GM18951 (cell line): ENCODE measurements around the gene SLC25A47.
"Not testable (repeated sequence)": the region's sequence is repeated elsewhere in the genome, so short reads cannot be mapped to it uniquely, and the experiment has no call there.

Experiments
- POLR2A ChIP-seq: IDR thresholded peaks from 4 replicates; pipeline ENCODE4 v1.6.1; 2011; ENCODE audit warnings: mild to moderate bottlenecking; ENCODE audit not compliant: insufficient read length, insufficient read depth; ENCODE audit errors: extremely low read depth
- in situ Hi-C: fragments of 300-500 bp; cut with MboI; formaldehyde crosslinking; loops from one replicate; pipeline ENCODE4 v1.12.0; 2022; ENCODE audit warnings: low sequenced_read_pairs, mixed read lengths, inconsistent platforms; ENCODE audit not compliant: unreplicated experiment

SLC25A47 gene

GRCh38 chr14:100294213-100294962 is 28.8 kb upstream of the SLC25A47 start:
- in situ Hi-C loops, result no loop called here
- TF ChIP-seq POLR2A, result no peak

- no peak for TF ChIP-seq POLR2A
- in situ Hi-C loops, result no loop called here
These were observed 28.2 kb upstream of the SLC25A47 start for GRCh38 chr14:100294963-100295330.

GRCh38 chr14:100295376-100296105 is 27.6 kb upstream of the SLC25A47 start:
- no peak for TF ChIP-seq POLR2A
- in situ Hi-C loops, result no loop called here

GRCh38 chr14:100296106-100296651 is 27.0 kb upstream of the SLC25A47 start:
- in situ Hi-C loops, result no loop called here

DNA sequence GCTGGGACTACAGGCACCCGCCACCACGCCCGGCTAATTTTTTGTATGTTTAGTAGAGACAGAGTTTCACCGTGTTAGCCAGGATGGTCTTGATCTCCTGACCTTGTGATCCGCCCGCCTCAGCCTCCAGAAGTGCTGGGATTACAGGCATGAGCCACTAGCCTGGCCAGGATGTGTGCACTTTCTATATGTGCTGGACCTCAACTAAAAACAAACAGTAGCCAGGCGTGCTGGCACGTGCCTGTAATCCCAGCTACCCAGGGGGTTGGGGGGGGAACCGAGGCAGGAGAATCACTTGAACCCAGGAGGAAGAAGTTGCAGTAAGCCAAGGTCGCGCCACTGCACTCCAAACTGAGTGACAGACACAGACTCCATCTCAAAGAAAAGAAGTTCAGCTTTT is 26.4 kb upstream of the SLC25A47 start:
- in situ Hi-C loops, result not testable (repeated sequence)

More at GRCh38 chr14:100296106-100296651, 27.0 kb upstream of the SLC25A47 start:
- TF ChIP-seq POLR2A, result no peak

DNA sequence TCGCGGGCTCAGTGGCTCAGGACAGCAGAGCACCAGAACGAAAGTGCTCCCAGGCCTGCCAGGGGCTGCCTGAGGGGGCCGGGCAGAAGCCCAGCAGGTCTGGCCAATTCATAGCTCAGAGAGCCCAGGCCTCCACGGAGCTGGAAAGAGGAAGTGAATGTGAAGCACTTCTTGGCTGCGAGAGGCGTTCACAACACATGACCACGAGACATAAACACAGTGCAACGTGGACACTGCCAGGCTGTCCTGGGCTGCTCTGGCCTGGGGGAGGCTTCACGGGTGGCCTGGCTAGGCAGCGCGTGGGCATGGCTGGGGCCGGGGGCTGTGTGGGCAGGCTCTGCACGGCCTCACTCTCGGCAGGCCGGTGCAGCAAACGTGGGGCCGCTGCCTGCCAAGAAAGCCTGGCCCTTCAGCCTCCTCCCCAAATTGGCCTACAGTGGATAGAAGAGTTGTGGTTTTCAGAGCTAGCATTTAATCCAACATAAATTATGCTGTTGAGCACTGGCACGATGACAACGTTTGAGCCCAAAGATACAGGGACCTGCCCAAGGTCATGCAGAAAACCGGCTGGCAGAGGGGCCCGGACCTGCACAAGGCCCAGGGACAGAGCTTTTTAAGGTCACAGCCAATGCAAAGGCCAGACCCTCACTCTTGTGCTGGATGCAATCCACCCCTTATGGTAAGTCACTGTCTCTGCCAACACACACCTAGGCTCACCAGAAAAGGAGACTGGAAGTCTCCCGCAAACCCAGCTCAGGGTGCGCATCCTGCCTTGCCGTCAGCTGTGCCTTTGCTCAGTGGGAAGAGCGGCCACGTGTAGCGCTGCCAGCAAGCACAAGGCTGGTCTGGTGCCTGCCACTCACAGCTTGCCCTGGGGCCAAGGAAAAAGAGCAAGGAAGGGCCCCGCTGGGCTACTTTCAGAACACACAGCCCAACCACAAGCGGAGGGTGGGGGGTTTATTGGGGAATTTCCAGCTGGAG is 25.5 kb upstream of the SLC25A47 start:
- in situ Hi-C loops, result no loop called here
- TF ChIP-seq POLR2A, result no peak

DNA sequence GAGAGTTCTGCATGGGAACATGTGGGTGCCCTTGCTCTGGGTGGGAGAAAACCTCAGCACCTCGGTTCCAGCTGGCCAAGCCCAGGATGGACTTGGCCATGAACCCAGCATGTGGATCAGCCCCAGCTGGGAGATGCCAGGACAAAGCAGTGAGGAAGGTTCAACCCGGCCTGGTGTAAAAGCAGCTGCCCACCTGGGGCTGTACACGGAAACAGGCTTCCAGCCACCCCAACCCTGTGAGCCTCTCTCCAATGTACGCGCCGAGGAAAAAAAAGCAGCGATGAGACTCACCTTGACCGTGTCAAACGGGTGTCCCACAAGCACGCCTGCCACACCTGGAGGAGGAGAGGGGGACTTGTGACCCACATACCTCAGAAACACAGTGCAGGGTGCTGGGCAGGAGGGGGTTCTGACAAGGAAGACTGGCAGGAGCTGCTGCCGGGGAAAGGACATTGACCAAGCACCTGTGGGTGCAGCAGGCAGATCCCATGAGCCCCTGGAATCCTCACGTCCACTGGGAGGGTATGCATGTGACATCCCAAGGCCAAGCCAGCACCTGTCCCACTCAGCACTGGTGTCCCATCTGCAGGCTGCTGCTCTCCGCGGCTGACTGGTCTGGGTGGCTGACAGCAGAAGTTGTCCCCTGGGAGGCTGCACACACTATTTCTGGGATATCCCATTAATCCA is 24.4 kb upstream of the SLC25A47 start:
- TF ChIP-seq POLR2A, result no peak
- in situ Hi-C loops, result no loop called here

- no peak for TF ChIP-seq POLR2A
These were observed 23.9 kb upstream of the SLC25A47 start for GRCh38 chr14:100299238-100299560.

GRCh38 chr14:100302616-100303015 is 20.5 kb upstream of the SLC25A47 start:
- in situ Hi-C loops, result no loop called here

More at GRCh38 chr14:100299238-100299560, 23.9 kb upstream of the SLC25A47 start:
- in situ Hi-C loops, result no loop called here

GRCh38 chr14:100303179-100303578 is 20.0 kb upstream of the SLC25A47 start:
- TF ChIP-seq POLR2A, result no peak
- in situ Hi-C loops, result no loop called here

More at GRCh38 chr14:100302616-100303015, 20.5 kb upstream of the SLC25A47 start:
- TF ChIP-seq POLR2A, result no peak

DNA sequence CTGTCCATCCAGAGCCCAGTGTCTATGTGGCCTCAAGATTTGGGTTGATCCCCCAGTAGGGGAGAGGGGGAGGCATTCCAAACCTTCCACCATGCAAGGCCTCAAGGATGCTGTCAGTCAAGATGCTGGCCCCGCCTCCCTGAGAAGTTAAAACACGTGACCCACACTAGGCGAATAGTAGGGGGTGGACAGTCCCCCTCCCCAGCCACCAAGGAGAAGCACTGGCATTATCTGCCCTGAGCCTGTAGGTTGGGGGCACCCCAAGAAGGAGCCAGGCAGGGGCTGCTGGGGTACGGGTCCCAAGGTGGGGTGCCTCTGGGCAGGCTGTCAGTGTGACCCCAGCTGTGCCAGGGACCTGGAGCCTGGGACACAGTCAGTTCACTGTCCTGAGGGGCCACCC is 19.2 kb upstream of the SLC25A47 start:
- in situ Hi-C loops, result no loop called here
- TF ChIP-seq POLR2A, result no peak

GRCh38 chr14:100304825-100305323 is 18.3 kb upstream of the SLC25A47 start:
- TF ChIP-seq POLR2A, result no peak
- in situ Hi-C loops, result no loop called here
